Body of pancreas (tissue), 4 donors: ENCODE results near the gene TEAD1. TPM values are rescaled to one million over a fixed set of nuclear protein-coding genes. Genes with fewer than 3 reads are reported as not detected.

Experiments
- ATAC-seq: fragments of 150-250 bp; one replicate; pipeline ENCODE4 v1.9.1; 2016
- DNase-seq, 4 donors: peaks; one replicate each; pipeline ENCODE4 v3.0.0-alpha.2; 2019
- H3K27ac ChIP-seq, 4 donors: fragments of 200-600 bp; sonication (generic); 1 replicate in 3 of 4; 2 replicates in 1 of 4; pipeline versions ENCODE4 v1.5.1 to v1.6.1; 2016 to 2019; ENCODE audit warnings: mild to moderate bottlenecking in 1 of 4, mixed read lengths in 1 of 4, moderate library complexity in 1 of 4
- H3K27me3 ChIP-seq, 2 donors: fragments of 200-600 bp; sonication (generic); one replicate each; pipeline ENCODE4 v1.6.0; 2016; ENCODE audit warnings: mild to moderate bottlenecking in 1 of 2
- H3K36me3 ChIP-seq, 2 donors: fragments of 200-600 bp; sonication (generic); replicated peaks in 1 of 2; 2 replicates each; pipeline ENCODE4 v1.5.1; 2016; ENCODE audit warnings: low read depth in 2 of 2; ENCODE audit not compliant: insufficient read depth in 1 of 2
- H3K4me1 ChIP-seq: fragments of 200-600 bp; sonication (generic); one replicate; pipeline ENCODE4 v1.6.0; 2016
- H3K4me3 ChIP-seq, 2 donors: fragments of 200-600 bp; sonication (generic); 1 replicate in 1 of 2; 2 replicates in 1 of 2; pipeline ENCODE4 v1.5.1; 2016 to 2019
- H3K9me3 ChIP-seq, 3 donors: fragments of 200-600 bp; sonication (generic); 1 replicate in 2 of 3; 2 replicates in 1 of 3; pipeline ENCODE4 v1.5.1; 2016
- POLR2A ChIP-seq, 3 donors: fragments of 450-650 bp; IDR thresholded peaks; one replicate each; pipeline ENCODE4 v1.6.1; 2016; ENCODE audit warnings: antibody characterized with exemption in 3 of 3, mild to moderate bottlenecking in 2 of 3
- whole genome bisulfite sequencing, 2 donors: methylation state at CpG; one replicate each; pipeline ENCODE4 v1.1.5; 2017; 5-methylcytosine and 5-hydroxymethylcytosine counted together
- intact Hi-C: fragments of 100-400 bp; cut with DNase I; formaldehyde crosslinking; loops from one replicate; pipeline ENCODE4 v1.15.1; 2023
- total RNA-seq, 2 donors: library from RNA; depleted of rRNA; stranded (reverse); fragments of >200 nt; gene quantifications; one replicate each; pipeline ENCODE4 v1.1.0, GENCODE V29; 2016
- TF ChIP-seq, protein P1 (sequence below), 7 experiments: fragments of 450-650 bp in 4 of 7; fragments of 200-600 bp in 3 of 7; sonication (generic) in 3 of 7; IDR thresholded peaks; one replicate each; pipeline ENCODE4 v1.5.1; 2016 to 2019; ENCODE audit warnings: antibody characterized with exemption in 7 of 7

TEAD1 gene
- total RNA-seq, 2 donors from 2014 or later: 36.9 to 55.0 TPM

DNA sequence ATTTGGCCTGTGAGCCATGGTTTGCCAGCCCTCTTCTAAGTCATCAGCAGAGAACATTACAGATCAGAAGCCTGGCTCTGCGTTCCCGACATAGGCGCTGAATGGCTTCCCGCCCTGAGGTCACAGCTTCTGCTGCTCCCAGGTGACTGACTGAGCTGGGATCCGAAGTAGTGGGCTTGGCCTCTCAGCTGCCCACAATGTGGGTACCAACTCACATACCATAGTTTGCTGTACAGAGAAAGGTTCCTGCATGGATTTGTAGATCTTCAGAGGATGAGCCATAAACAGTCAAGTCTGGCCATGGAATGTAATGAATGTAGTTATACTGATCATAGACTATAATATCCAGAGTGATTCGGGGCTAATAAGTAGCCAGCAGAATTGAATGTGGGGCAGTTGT lies 42.6 kb downstream of the TEAD1 start:
- TF ChIP-seq POLR2A (IDR thresholded peaks at IDR 0.05): no peak
- TF ChIP-seq, protein P1, sequence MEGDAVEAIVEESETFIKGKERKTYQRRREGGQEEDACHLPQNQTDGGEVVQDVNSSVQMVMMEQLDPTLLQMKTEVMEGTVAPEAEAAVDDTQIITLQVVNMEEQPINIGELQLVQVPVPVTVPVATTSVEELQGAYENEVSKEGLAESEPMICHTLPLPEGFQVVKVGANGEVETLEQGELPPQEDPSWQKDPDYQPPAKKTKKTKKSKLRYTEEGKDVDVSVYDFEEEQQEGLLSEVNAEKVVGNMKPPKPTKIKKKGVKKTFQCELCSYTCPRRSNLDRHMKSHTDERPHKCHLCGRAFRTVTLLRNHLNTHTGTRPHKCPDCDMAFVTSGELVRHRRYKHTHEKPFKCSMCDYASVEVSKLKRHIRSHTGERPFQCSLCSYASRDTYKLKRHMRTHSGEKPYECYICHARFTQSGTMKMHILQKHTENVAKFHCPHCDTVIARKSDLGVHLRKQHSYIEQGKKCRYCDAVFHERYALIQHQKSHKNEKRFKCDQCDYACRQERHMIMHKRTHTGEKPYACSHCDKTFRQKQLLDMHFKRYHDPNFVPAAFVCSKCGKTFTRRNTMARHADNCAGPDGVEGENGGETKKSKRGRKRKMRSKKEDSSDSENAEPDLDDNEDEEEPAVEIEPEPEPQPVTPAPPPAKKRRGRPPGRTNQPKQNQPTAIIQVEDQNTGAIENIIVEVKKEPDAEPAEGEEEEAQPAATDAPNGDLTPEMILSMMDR (IDR thresholded peaks at IDR 0.05): no peak
- no peak for DNase-seq
- ATAC-seq: no peak
- Histone ChIP-seq H3K4me1 (peaks cover 7% of the 10 kb centered on the region), H3K27ac (peak overlapping the region in 2 of 4 donors; percentile 26 to 29), H3K9me3 (no peaks in the 10 kb centered on the region), H3K4me3 (no peak overlapping the region), H3K27me3 (no peaks in the 10 kb centered on the region), H3K36me3 (no peaks in the 10 kb centered on the region)
- 84% methylated on average over 6 of the region's 6 CpGs for WGBS, 2 donors
- intact Hi-C loops: no loop called here

DNA sequence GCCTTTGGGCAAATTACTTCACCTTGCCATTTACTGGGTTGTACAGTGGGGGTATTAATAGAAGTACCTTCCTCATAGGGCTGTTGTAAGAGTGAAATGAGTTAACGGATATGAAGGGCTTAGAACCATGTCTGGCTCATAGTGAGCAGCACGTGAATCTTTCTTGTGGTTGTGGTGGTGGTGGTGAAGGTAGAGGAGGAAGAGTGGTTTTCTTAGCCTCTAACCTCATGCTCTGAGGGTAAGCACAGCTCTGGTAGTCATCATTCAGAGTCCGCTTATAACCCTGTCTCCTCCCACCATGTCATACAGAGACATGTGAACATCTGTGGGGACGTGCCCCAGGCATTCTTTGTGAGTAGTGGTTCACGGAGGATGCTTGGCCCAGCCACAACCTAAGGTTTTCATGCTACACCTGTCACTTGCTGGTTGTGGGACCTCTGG lies 43.6 kb downstream of the TEAD1 start:
- TF ChIP-seq POLR2A (IDR thresholded peaks at IDR 0.05): no peak
- TF ChIP-seq, protein P1 (IDR thresholded peaks at IDR 0.05): no peak
- 83 to 94% methylated on average over 5 of the region's 5 CpGs for WGBS, 2 donors
- no peak overlapping the region for H3K27ac ChIP-seq

DNA sequence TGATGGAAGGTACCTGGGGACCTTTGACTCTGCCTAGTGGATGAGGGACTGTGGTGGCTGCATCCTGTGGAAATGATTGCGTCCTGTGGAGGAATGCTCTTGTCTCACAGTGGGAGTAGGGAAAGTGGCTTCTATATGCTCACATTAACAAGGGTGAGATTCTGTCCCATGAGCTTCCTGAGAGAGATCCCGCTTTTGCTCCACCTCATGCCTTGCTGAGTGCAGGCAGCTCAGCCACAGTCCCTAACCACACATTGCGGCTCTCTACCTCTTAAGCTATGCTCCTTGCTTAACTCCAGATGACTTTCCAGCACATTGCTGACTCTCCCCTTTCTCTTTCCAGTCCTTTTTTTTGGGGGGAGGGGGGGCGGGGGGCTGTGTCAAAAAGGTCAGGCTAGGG lies 45.0 kb downstream of the TEAD1 start:
- Histone ChIP-seq H3K36me3 (no peaks in the 10 kb centered on the region), H3K4me3 (no peak overlapping the region), H3K9me3 (no peaks in the 10 kb centered on the region), H3K27ac (no peak overlapping the region), H3K4me1 (peaks cover 21% of the 10 kb centered on the region), H3K27me3 (no peaks in the 10 kb centered on the region)
- 74 to 77% methylated on average over 4 of the region's 4 CpGs for WGBS, 2 donors
- intact Hi-C loops: no loop called here
- TF ChIP-seq, protein P1 (IDR thresholded peaks at IDR 0.05): no peak
- no peak for TF ChIP-seq POLR2A (IDR thresholded peaks at IDR 0.05)
- ATAC-seq (no peak), DNase-seq (no peak)

More for the DNA sequence above, 43.6 kb downstream of the TEAD1 start:
- no peaks in the 10 kb centered on the region for H3K9me3 ChIP-seq
- ATAC-seq (no peak), DNase-seq (no peak)
- H3K4me1 ChIP-seq: peaks cover 7% of the 10 kb centered on the region
- intact Hi-C loops: no loop called here
- H3K36me3 ChIP-seq: no peaks in the 10 kb centered on the region
- H3K4me3 ChIP-seq: no peak overlapping the region
- no peaks in the 10 kb centered on the region for H3K27me3 ChIP-seq

DNA sequence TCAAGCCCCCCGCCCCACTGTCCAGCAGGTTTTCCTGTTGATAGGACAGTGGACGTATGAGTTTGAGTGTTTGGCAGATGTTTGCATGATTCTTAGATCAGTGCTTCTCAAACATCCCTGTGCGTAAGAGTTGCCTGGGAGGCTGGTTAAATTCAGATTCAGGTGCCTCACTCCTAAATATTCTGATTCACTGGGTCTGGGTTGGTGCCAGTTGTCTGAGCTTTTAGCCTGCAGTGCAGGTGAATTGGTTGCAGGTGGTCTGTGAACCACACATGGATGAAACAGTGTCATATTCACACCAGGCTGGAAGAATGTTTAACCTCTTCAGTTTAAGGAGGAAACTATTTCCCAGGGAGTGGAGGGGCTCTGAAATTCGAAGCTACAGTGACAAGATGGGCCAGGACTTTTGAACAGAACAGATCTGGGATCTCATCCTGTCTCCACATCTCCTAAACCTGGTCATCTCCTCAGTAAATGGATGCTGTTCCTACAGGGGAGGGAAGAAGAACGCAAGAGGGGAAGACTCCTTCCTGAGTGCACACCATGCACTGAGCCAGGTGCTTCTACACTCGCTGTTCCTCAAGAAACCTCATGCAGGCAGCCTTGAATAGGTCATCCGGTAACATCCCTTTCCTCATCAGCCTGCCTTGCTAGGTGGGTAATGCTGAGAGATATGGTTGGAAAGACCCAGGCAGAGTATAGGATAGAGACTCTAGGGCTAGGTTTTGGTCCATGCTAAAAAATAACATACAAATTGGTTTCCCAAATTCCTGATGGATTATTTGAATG lies 47.8 kb downstream of the TEAD1 start:
- ATAC-seq: no peak
- no peaks in the 10 kb centered on the region for H3K36me3 ChIP-seq
- peaks cover 32% of the 10 kb centered on the region for H3K4me1 ChIP-seq
- TF ChIP-seq, protein P1 (IDR thresholded peaks at IDR 0.05): no peak
- no peak for TF ChIP-seq POLR2A (IDR thresholded peaks at IDR 0.05)
- H3K27me3 ChIP-seq: no peaks in the 10 kb centered on the region
- no peak overlapping the region for H3K27ac ChIP-seq
- 75 to 88% methylated on average over 7 of the region's 7 CpGs for WGBS, 2 donors
- no peak overlapping the region for H3K4me3 ChIP-seq
- DNase-seq: no peak
- no peaks in the 10 kb centered on the region for H3K9me3 ChIP-seq
- intact Hi-C loops: no loop called here
